KBM-7 (cell line): ENCODE results near the gene NIN.

Experiments
- DNase-seq: peaks from one replicate; pipeline ENCODE4 v3.0.0-alpha.2; 2015
- in situ Hi-C: fragments of 300-500 bp; cut with MboI; formaldehyde crosslinking; loops from 2 replicates; pipeline ENCODE4 v1.14.3; 2020; ENCODE audit warnings: low sequenced_read_pairs, low pct_unique_long_range_greater_than_20kb, mixed read lengths

The NIN gene

GRCh38 chr14:50830932-50831725 lies at the start of gene NIN:
Gene NIN, minus strand, starts transcription at chr14:50831162. Its CDS starts 9,106 bp downstream, at chr14:50822056.
- DNase-seq, result peak; percentile 77

DNA sequence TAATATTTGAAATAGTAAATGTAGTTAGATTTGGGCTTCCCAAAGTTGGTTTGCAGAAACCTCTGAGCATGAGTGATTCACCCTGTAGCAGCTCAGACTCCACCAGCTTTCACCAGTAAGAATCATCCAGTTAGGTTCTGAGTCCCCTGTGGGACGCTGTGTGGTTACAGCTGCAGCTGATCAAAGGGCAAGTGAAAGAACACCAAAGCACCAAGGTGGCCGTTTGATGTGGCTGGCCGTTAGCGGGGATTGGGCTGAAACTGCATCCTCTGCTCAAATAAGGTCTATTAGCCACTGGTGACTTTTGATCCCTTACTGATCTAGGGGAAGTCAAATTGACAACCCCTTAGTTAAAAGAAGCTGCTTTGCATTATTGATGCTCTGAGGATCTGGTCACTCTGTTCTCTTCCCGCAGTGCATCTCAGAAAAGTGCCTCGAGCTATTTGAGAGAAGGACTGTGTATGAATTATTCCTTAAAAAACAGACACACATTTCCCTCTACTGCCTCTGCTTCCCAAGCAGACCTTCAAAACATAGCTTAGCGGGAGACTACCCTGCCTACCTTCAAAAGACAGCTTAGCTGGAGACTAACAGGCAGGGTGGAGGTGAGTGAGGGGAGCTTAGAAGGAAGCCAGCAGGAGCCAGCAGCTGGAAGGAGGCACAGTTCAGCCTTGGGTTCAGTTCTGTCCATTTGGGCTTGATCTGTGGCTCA lies 44.6 kb upstream of the NIN start:
- no peak for DNase-seq
- in situ Hi-C loops, result no loop called here

More at GRCh38 chr14:50830932-50831725, at the start of gene NIN:
- in situ Hi-C loops, result no loop called here

- peak; percentile 37 for DNase-seq
- in situ Hi-C loops, result no loop called here
Observed at GRCh38 chr14:50874757-50875156, 43.8 kb upstream of the NIN start.

DNA sequence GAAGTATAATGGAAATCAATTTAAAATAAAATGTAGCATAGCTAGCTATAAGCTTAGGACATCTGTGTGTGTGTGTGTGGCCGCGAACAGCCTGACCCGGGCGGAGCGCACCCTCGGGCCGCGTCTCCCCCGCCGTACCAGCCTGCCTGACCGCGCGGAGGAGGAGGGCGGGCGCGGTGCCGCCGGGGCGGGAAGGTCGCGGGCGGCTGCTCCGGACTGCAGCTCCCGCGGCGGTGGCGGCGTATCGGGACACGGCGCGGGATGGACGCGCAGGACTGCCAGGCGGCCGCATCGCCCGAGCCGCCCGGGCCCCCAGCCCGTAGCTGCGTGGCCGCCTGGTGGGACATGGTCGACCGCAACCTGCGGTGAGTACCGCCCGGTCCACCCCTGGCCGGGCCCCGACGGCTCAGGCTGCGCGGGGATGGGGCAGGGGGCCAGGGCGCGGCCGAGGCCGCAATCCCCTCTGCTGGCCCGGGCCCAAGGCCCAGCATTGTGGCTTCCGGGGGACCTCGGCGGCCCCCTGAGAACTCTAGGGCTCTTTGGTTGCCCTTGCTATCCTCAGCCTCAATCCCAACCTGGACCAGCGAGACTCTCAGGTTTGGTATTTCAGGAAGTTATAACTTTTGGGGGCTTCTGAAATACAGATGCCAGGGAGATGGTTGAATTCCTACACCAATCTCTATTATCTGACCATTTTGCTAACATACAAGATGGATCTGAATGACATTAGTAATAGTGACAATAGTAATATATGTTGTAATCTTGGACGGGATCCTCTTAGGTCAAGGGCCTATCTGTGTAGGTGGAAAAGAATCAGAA lies 41.2 kb upstream of the NIN start, which contains the start of gene ABHD12B:
Gene ABHD12B (plus strand): TSS at position 140 of the 819 bp plus-strand sequence. CDS start 122 bp downstream, at position 262.
- in situ Hi-C loops, result no loop called here
- no peak for DNase-seq

- DNase-seq, result no peak
- in situ Hi-C loops, result no loop called here
Observed at GRCh38 chr14:50871228-50871627, 40.3 kb upstream of the NIN start.

DNA sequence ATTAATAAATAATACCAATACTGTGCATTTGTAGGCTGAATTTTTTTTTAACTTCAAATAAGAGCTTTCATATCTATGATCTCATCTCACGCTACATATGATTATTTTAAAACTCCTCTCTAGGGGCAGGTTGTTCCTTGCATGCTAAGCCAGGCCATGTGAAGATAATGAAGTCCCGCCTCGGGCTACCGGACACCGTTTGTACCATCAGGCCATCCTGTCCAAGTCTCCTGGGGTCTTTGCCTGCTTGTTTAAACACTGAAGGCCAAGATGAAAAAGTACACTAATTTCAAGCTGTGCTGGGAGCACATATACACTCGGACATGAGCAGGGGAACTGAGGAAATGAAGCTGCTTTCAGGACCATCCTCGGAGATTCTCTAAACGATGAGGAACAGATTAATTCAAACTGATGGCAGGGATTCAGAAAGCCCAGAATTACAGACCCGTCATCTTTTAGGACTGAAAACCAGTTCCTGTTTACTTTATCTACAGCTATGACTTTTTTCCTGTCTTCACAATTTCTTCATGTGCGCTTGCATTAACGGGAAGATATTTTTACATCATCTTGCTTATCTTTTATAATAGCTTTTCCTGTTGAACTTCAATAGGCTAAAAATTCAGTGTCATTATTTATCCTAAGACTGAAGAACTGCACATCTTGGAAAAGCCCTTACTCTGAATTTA lies 34.6 kb upstream of the NIN start:
- in situ Hi-C loops, result no loop called here
- no peak for DNase-seq

DNA sequence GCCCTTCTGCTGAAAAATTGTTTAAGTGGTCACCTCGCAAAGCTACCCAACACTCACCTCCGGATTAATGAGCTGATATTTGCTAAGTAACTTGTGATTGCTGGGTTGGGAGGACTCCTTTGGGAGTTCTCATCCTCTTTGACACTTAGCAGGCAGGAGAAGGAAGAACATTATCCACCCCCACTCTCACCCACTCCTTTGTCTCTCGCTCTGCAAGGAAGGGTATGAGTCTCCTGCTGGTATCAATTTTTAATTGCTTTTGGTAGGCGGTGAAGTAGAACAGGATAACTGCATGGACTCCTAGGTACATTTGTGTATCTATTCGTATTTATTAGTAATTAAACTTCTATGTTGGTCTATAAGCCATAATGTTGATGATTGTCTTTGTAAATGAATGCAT lies 34.0 kb upstream of the NIN start:
- no peak for DNase-seq
- in situ Hi-C loops, result no loop called here

DNA sequence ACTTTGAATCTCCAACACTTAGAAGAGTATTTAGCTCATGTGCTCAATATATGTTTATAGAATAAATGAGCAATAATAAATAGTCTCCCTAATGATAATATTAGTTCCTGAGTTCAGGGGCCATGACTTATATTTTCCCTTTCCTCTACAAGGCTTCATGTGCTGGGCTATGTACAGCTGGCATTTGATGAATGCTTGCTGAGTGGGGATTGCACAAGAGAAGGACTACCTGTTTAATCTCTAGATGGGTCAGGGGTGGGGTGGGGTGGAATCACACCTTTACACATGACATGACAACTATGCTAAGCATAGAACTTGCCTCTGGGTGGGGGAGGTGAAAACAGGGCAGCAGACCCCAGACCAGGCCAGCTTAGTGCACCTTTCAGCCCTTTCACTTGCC lies 33.3 kb upstream of the NIN start:
- in situ Hi-C loops, result no loop called here
- DNase-seq, result no peak

DNA sequence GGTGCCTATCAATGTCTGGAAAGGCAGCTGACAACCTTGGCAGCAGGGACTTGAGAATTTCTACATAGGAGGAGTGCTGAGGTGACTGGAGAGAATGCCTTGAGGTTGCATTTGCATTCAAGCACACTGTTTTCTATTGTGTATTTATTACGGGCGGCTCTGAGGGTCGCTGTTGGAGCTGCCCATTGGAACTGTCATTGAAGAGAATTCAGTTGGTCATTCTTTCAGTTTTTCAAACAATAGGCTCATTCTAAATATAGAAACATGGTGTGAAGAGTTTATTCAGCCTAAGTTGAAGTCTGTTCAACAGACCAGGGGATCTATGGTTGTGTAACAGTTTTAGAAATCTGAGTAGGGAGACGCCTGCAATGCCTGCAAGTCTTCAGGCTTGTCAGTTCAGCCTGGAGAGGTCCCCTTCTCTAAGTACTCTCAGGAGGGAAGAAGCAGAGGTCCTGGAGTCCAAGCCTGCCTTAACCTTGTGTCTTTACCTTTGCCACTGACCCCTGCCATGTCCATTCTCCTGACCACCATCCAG lies 31.1 kb upstream of the NIN start:
- no peak for DNase-seq
- in situ Hi-C loops, result no loop called here

- DNase-seq, result peak; percentile 89
- in situ Hi-C loops, result no loop called here
Observed at GRCh38 chr14:50860478-50861086, 29.6 kb upstream of the NIN start.

GRCh38 chr14:50859296-50859624 lies 28.3 kb upstream of the NIN start:
- in situ Hi-C loops, result no loop called here
- no peak for DNase-seq

DNA sequence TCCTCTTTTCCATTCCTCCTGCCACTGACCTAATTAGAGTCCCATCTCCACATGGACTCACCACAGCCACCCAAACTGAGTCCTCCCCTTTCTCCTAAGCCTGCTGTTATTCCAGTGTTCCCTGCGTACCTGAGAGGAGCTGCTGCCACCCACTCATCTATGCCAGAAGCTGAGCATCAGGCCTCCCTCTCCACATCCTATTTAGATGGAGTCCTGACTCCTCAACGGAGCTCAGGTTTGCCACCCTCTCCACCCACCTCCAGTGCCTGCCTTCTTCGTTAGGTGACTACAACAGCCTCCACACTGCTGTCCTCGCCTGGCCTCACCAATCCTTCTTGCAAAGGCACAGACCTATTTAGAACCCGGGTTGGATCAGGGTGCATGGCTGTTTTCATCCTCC lies 25.7 kb upstream of the NIN start:
- no peak for DNase-seq
- in situ Hi-C loops, result no loop called here

GRCh38 chr14:50855558-50855957 lies 24.6 kb upstream of the NIN start:
- in situ Hi-C loops, result no loop called here

GRCh38 chr14:50854521-50854920 lies 23.6 kb upstream of the NIN start:
- in situ Hi-C loops, result no loop called here
- peak; percentile 60 for DNase-seq

More at GRCh38 chr14:50855558-50855957, 24.6 kb upstream of the NIN start:
- no peak for DNase-seq

DNA sequence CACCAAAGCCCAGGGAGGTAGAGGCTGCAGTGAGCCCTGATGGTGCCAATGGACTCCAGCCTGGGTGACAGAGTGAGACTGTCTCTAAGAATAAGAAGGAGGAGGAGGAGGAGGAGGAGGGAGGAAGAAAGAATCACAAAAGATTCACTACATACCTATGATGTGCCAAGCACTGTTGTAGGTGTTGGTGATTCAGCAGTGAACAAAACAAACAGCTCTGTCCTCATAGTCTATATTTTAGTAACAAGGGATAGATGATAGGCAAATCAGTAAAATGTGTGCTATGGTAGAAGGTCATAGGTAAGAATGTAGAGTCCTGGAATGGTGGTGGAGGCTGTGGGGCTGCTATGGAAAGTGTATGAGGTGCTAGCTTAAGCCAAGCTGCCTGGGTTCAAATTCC lies 22.9 kb upstream of the NIN start:
- no peak for DNase-seq

DNA sequence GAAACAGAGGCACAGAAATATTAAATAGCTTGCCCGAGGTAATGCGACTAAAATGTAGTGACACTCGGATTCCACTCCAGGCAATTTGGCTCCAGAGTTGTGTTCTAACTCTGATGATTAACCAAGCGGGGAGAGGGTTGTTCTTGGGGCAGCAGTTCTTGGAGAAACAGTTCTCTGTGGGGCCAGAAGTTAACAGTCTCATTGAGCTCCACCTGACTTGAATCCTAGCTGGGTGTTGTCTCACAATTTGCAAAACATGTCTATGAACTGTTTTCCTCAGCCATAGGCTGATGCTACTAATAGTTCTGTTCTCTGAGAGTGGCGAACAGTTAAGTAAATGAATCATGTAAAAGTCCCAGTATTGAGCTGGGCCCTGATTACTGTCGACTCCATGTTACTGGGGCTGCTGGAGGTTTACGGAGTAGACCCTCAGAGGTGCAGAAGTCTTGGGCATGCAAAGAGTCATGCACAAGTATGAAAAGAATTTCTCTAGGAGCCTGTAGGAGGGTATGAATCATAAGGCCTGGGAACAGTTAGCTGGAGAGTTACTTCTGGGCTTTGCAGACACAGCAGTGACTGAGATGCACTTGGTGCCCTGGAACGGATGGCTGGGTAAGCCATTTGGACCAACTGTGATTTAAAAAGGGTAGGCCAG lies 15.4 kb upstream of the NIN start:
- DNase-seq, result no peak
- in situ Hi-C loops, result no loop called here

More for the DNA sequence above, 22.9 kb upstream of the NIN start:
- in situ Hi-C loops, result no loop called here

- in situ Hi-C loops, result no loop called here
- no peak for DNase-seq
Observed at GRCh38 chr14:50845166-50845565, 14.2 kb upstream of the NIN start.

DNA sequence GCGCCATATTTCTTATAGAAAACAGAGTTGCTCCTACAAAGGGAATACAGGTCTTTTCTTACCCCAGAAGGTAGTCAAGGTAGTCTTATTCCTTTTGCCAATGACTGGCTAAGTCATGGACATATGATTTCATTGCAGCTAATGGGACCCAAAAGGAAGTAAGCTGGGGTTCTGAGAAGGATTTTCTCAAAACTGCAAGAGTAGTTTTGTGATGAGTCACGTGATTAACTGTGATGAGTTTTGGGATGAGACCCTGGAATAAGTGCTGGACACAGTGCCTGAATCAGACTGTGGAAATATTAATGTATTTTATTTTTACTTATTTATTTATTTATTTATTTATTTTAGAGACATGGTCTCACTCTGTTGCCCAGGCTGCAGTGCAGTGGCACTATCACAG lies 13.4 kb upstream of the NIN start:
- in situ Hi-C loops, result no loop called here
- no peak for DNase-seq
